HL-60/S4 (cell line): ENCODE measurements around the gene FREY1.

ENCODE experiments used
- in situ Hi-C: fragments of 300-500 bp; cut with MboI; formaldehyde crosslinking; loops from 2 replicates; pipeline ENCODE4 v1.14.3; 2022; ENCODE audit warnings: low sequenced_read_pairs

Gene FREY1

DNA sequence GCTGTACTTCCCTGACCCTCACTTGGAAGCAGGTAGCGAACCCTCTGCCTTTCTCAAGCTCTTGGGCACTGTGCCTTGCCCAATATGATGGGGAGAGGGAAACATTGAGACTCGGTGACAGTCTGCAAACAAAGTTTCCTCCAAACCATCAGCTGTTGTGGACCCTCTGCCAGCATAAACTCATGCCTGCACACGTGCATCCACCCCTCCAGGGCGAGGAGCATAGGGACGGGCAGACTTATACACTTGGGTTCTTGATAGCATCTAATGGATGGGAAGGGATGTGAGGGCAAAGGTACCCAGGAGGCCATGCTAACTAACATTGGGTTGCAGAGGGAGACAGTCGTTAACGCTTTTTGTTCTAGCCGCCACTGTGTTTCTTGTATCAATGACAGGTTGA, 29.9 kb downstream of the FREY1 start:
- in situ Hi-C loops: no loop called here

DNA sequence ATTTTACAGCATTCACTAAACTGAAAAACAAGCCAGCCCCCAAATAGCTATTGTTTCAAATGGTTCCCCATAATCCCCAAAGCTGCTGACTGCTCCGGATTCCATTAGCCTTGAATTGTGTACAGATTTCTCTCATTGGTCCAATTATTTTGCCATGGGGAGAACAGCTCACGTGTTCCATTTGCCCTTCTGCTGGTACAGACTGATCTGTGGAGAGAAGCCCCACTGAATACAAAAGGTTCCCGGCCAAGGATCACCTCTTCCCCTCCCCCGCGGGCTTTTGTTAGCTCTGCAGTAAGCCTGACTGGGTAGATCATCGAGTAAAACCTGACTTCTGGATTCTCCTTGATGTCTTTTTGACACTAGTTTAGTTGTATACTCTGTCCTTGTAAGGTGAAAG, 30.7 kb downstream of the FREY1 start:
- in situ Hi-C loops: no loop called here

GRCh38 chr11:45872651-45873356, 34.3 kb downstream of the FREY1 start:
- in situ Hi-C loops: no loop called here

- in situ Hi-C loops: no loop called here
Observed at GRCh38 chr11:45871638-45872037, 35.4 kb downstream of the FREY1 start.

- in situ Hi-C loops: no loop called here
Observed at GRCh38 chr11:45870706-45871105, 36.4 kb downstream of the FREY1 start.

GRCh38 chr11:45869551-45869950, 37.5 kb downstream of the FREY1 start:
- in situ Hi-C loops: no loop called here

DNA sequence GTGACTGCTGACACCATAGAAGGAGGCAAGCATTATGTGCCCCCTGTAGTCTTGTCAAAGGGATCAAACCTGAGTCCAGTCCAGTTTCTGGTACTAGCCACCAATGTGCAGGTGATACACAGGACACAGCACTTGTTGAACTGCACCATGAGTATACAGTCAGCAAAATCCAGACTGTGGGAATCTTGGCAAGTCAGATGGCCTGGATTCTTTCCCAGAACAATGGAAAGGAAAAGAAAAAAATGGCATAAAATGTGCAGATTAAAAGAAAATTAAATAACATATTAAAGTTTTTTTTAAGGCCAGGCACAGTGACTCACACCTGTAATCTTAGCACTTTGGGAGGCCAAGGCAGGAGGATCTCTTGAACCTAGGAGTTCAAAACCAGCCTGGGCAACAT, 43.0 kb downstream of the FREY1 start:
- in situ Hi-C loops: no loop called here

DNA sequence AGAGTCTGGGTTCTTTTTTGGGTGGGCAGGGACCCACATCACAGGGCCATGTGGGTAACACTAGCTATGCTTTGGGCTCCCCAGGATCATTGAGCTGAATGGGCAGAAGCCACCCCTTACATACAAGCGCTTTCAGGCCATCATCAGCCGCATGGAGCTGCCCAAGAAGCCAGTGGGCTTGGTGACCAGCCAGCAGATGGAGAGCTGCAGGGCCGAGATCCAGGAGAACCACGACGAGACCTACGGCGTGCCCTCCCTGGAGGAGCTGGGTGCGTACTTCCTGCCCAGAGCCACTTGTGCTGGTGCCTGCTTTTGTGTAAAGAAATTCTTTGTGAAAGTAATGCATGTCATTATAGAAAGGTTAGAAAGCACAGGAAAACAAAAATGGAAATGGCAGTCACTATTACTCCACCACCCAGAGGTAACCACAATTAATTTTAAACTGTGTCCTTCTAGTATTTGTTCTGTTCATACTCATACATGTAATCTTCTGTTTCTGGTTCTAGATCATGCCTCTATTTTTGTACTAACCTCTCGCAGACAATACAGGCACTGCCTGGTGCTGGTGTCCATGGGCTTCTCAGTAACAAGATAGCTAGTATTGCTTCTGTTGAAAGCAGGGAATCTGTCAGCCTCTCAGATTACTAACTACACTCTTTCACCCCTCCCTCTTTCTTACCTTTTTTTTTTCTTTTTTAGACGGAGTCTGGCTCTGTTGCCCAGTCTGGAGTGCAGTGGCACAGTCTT, 46.1 kb downstream of the FREY1 start:
- in situ Hi-C loops: no loop called here

DNA sequence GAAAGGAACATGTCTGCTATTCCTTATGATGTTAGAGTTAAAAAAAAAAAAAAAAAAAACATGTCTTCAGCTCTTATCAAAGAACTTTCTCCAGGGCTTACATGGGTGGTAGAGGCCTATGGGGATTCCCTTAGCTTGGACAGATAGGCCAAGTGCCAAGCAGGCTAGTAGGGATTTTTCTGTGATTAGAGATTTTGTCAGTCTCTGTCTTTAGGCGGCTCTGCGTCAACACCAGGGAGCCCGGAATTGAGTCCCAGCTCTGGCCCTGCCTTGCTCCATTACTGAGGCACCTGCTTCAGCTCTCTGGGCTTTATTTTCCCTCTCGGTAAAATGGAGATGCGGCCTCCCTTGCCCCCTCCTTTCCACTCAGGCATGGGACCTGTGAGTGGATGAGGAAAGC, 46.7 kb downstream of the FREY1 start:
- in situ Hi-C loops: no loop called here

GRCh38 chr11:45859661-45860140, 47.4 kb downstream of the FREY1 start:
- in situ Hi-C loops: no loop called here

- in situ Hi-C loops: no loop called here
Observed at GRCh38 chr11:45858751-45859398, 48.2 kb downstream of the FREY1 start.

GRCh38 chr11:45857961-45858474, 49.1 kb downstream of the FREY1 start:
- in situ Hi-C loops: no loop called here
